ENCODE measurements around the gene PPIF.

Gene PPIF

DNA sequence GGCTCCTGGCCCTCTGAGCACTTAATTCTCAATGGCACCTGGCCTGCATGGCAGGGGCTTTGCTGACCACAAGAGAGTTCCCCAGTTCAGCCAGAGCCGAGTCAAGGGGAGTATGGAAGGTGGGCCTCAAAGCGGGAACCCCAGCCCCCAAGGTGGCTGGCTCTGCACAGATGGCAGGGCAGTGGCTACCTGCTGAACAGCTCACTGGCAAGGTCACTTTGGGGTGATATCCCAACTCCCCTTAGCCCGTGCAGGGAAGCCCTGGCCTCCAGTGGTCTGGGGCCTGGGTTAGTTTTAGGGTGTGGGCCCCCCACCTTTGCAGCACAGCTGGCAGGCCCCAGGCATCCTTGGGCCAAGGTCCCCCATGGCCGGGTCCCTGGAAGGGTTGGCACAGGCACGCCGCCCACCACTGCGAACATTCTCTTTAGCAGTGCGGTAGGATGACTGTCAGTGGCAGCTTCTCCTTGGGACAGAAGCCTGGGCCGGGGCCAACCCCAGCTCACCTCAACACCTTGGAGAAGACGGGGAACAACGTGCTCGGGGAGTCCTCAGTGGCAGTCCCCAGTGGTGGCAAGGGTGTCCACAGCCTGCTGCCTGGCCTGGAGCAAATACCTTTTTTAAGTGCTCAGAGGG, 36.8 kb downstream of the PPIF start:
- Histone ChIP-seq H3K27ac (ENCODE audit: poor library complexity, severe bottlenecking) (no peak overlapping the region), H3K27me3 (ENCODE audit: insufficient read depth, poor library complexity, severe bottlenecking) (no peaks in the 10 kb centered on the region), H3K4me3 (ENCODE audit: severe bottlenecking) (no peak overlapping the region), H3K36me3 (ENCODE audit: low read depth) (no peaks in the 10 kb centered on the region), H3K4me1 (ENCODE audit: insufficient read depth, poor library complexity, severe bottlenecking) (no peaks in the 10 kb centered on the region), H3K9me3 (ENCODE audit: severe bottlenecking) (no peaks in the 10 kb centered on the region)
- peak; percentile 43 for DNase-seq (ENCODE audit: low spot score)
- no peak for ATAC-seq (ENCODE audit: low read depth)
- TF ChIP-seq, protein P1, sequence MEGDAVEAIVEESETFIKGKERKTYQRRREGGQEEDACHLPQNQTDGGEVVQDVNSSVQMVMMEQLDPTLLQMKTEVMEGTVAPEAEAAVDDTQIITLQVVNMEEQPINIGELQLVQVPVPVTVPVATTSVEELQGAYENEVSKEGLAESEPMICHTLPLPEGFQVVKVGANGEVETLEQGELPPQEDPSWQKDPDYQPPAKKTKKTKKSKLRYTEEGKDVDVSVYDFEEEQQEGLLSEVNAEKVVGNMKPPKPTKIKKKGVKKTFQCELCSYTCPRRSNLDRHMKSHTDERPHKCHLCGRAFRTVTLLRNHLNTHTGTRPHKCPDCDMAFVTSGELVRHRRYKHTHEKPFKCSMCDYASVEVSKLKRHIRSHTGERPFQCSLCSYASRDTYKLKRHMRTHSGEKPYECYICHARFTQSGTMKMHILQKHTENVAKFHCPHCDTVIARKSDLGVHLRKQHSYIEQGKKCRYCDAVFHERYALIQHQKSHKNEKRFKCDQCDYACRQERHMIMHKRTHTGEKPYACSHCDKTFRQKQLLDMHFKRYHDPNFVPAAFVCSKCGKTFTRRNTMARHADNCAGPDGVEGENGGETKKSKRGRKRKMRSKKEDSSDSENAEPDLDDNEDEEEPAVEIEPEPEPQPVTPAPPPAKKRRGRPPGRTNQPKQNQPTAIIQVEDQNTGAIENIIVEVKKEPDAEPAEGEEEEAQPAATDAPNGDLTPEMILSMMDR (IDR thresholded peaks at IDR 0.05; ENCODE audit: poor library complexity, severe bottlenecking) = no peak

DNA sequence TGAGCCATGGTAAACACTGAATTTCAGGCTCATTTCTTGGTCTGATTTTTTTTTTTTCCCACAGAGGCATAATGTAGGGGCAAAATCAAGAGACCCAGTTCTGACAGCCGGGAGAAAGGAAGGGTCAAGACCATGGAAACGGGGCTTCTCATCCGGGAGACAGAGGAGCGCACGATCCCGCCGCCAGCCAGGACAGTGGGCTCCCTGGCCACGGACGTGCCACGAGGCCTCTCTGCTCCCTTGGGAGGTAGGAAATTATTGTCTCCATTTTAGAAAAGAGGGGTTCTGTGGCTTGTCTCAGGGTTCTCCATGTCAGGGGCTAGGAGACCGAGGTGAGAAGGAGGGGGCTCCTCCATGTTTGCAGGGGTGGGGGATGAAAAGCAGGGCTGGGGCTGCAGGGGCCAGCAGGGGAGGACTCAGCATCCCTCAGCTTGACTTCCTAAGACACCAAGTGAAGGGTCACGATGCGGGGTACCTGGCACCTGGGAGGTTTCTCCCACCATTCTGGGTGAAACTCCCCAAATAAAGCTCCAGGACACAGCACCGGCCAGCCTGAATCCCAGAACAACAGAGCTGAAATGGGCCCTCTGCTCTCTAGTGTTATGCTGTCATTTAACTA, 37.6 kb downstream of the PPIF start:
- H3K27me3 ChIP-seq (ENCODE audit: insufficient read depth, poor library complexity, severe bottlenecking) = no peaks in the 10 kb centered on the region
- TF ChIP-seq, protein P1 (IDR thresholded peaks at IDR 0.05; ENCODE audit: poor library complexity, severe bottlenecking) = no peak
- ATAC-seq (ENCODE audit: low read depth) (no peak), DNase-seq (ENCODE audit: low spot score) (peak; percentile 23)
- H3K36me3 ChIP-seq (ENCODE audit: low read depth) = no peaks in the 10 kb centered on the region
- no peaks in the 10 kb centered on the region for H3K9me3 ChIP-seq (ENCODE audit: severe bottlenecking)
- H3K4me3 ChIP-seq (ENCODE audit: severe bottlenecking) = no peak overlapping the region
- H3K27ac ChIP-seq (ENCODE audit: poor library complexity, severe bottlenecking) = no peak overlapping the region
- no peaks in the 10 kb centered on the region for H3K4me1 ChIP-seq (ENCODE audit: insufficient read depth, poor library complexity, severe bottlenecking)

DNA sequence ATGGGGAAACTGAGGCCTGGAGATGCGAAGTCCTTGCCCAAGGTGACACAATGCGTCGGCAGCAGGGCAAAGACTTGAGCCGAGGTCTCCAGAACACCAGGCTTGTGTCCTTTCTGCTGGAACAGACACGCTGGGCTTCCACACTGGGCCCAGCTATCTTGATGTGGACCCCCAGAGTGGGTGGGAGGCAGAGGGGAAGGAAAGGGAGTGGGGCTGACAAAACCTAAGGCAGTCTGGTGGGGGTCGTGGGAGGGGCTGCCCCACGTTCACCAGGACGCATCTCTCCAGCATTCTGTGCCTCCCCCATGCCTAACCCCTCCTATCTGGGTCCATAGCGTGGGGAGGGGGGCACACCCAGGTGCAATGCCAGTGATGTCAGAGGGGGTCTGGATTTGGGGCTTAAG, 38.1 kb downstream of the PPIF start:
- Histone ChIP-seq H3K36me3 (ENCODE audit: low read depth) (no peaks in the 10 kb centered on the region), H3K4me3 (ENCODE audit: severe bottlenecking) (no peak overlapping the region), H3K9me3 (ENCODE audit: severe bottlenecking) (no peaks in the 10 kb centered on the region), H3K27ac (ENCODE audit: poor library complexity, severe bottlenecking) (no peak overlapping the region), H3K4me1 (ENCODE audit: insufficient read depth, poor library complexity, severe bottlenecking) (no peaks in the 10 kb centered on the region), H3K27me3 (ENCODE audit: insufficient read depth, poor library complexity, severe bottlenecking) (no peaks in the 10 kb centered on the region)
- TF ChIP-seq, protein P1 (IDR thresholded peaks at IDR 0.05; ENCODE audit: poor library complexity, severe bottlenecking) = no peak
- DNase-seq (ENCODE audit: low spot score) (no peak), ATAC-seq (ENCODE audit: low read depth) (no peak)

DNA sequence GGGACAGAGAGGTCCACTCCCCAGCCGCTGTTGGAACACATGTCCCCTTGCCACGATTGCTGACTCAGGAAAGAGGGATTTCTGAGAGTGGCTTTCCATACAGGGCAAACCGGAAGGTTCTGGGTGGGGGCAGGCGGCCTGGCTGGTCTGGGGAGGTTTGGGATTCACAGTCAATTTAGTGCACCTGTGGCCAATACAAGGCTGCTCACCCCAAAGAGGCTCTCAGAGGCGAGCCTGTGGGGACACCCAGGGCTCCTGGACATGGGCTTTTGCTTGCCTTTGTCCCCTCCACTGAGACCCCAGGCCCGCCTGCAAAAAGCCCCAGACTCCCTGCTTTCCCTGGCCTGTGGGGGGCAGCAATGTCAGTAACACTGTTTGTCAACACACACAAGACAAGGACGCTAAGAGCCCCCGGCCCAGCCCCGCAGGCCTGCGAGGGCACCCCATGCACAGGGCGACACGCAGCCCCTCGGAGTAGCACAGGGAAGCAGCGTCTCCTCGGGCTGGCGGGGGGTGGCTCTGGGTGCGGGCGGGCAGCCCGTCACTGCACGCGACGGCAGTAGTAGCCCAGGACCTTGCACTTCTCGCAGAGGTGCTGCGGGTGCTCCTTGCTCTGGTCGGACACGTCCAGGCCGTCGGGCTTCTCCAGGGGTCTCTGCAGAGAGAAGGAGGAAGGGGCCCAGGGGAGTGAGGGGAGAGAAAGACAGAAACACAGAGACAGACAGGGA, 38.7 kb downstream of the PPIF start:
- no peaks in the 10 kb centered on the region for H3K36me3 ChIP-seq (ENCODE audit: low read depth)
- no peaks in the 10 kb centered on the region for H3K9me3 ChIP-seq (ENCODE audit: severe bottlenecking)
- no peaks in the 10 kb centered on the region for H3K27me3 ChIP-seq (ENCODE audit: insufficient read depth, poor library complexity, severe bottlenecking)
- H3K4me3 ChIP-seq (ENCODE audit: severe bottlenecking) = no peak overlapping the region
- peak; percentile 58 for DNase-seq (ENCODE audit: low spot score)
- H3K27ac ChIP-seq (ENCODE audit: poor library complexity, severe bottlenecking) = no peak overlapping the region
- no peaks in the 10 kb centered on the region for H3K4me1 ChIP-seq (ENCODE audit: insufficient read depth, poor library complexity, severe bottlenecking)
- no peak for ATAC-seq (ENCODE audit: low read depth)
- TF ChIP-seq, protein P1 (IDR thresholded peaks at IDR 0.05; ENCODE audit: poor library complexity, severe bottlenecking) = peak; percentile 16
